ENCODE data around the gene XXYLT1. TPM values are rescaled to one million over a fixed set of nuclear protein-coding genes. Genes with fewer than 3 reads are reported as not detected.

Gene XXYLT1
- total RNA-seq, 4 donors from 2014 or later: 9.6 to 17.7 (median 13.2) TPM

GRCh38 chr3:195060217-195060481, 210.8 kb downstream of the XXYLT1 start:
- WGBS, 2 donors: 80% methylated on average over 1 to 3 of the region's 3 CpGs
- Histone ChIP-seq H3K9me3 (no peaks in the 10 kb centered on the region), H3K4me3 (no peak overlapping the region), H3K36me3 (no peaks in the 10 kb centered on the region), H3K27ac (no peak overlapping the region), H3K27me3 (no peaks in the 10 kb centered on the region), H3K4me1 (no peaks in the 10 kb centered on the region)
- no peak for TF ChIP-seq CTCF (IDR thresholded peaks at IDR 0.05)
- no peak for TF ChIP-seq EP300 (IDR thresholded peaks at IDR 0.05)
- no peak for TF ChIP-seq POLR2A (IDR thresholded peaks at IDR 0.05)
- no peak for DNase-seq (ENCODE audit: low spot score in 2 of 2)

GRCh38 chr3:195059471-195060216, 211.3 kb downstream of the XXYLT1 start:
- WGBS, 2 donors: 77 to 78% methylated on average over 21 to 22 of the region's 22 CpGs
- no peak overlapping the region for H3K4me3 ChIP-seq
- TF ChIP-seq POLR2A (IDR thresholded peaks at IDR 0.05): no peak
- no peak for TF ChIP-seq CTCF (IDR thresholded peaks at IDR 0.05)
- TF ChIP-seq EP300 (IDR thresholded peaks at IDR 0.05): no peak
- no peaks in the 10 kb centered on the region for H3K36me3 ChIP-seq
- no peak for DNase-seq (ENCODE audit: low spot score in 2 of 2)
- H3K27ac ChIP-seq: no peak overlapping the region
- no peaks in the 10 kb centered on the region for H3K27me3 ChIP-seq
- no peaks in the 10 kb centered on the region for H3K4me1 ChIP-seq
- H3K9me3 ChIP-seq: no peaks in the 10 kb centered on the region

- Histone ChIP-seq H3K4me3 (no peak overlapping the region), H3K36me3 (no peaks in the 10 kb centered on the region), H3K27me3 (no peaks in the 10 kb centered on the region), H3K4me1 (no peaks in the 10 kb centered on the region), H3K9me3 (peaks cover 0 to 1% (median 0%) of the 10 kb centered on the region in 4 donors), H3K27ac (no peak overlapping the region)
- DNase-seq (ENCODE audit: low spot score in 2 of 2): no peak
- 46 to 79% methylated on average over 13 of the region's 13 CpGs for WGBS, 2 donors
- TF ChIP-seq EP300 (IDR thresholded peaks at IDR 0.05) (no peak), CTCF (IDR thresholded peaks at IDR 0.05) (no peak), POLR2A (IDR thresholded peaks at IDR 0.05) (no peak)
Measured at GRCh38 chr3:195059006-195059350, 212.0 kb downstream of the XXYLT1 start.

GRCh38 chr3:195058336-195059005, 212.5 kb downstream of the XXYLT1 start:
- H3K27ac ChIP-seq: no peak overlapping the region
- no peaks in the 10 kb centered on the region for H3K4me1 ChIP-seq
- TF ChIP-seq EP300 (IDR thresholded peaks at IDR 0.05) (no peak), CTCF (IDR thresholded peaks at IDR 0.05) (no peak), POLR2A (IDR thresholded peaks at IDR 0.05) (no peak)
- peaks cover 0 to 4% (median 0%) of the 10 kb centered on the region in 4 donors for H3K9me3 ChIP-seq
- 73 to 86% methylated on average over 15 of the region's 15 CpGs for WGBS, 2 donors
- H3K27me3 ChIP-seq: no peaks in the 10 kb centered on the region
- DNase-seq (ENCODE audit: low spot score in 2 of 2): no peak
- H3K36me3 ChIP-seq: no peaks in the 10 kb centered on the region
- H3K4me3 ChIP-seq: no peak overlapping the region

- WGBS, 2 donors: 94 to 96% methylated on average over 7 of the region's 7 CpGs
- Histone ChIP-seq H3K36me3 (no peaks in the 10 kb centered on the region), H3K4me3 (no peak overlapping the region), H3K9me3 (peaks cover 0 to 4% (median 0%) of the 10 kb centered on the region in 4 donors), H3K27me3 (no peaks in the 10 kb centered on the region), H3K27ac (no peak overlapping the region), H3K4me1 (no peaks in the 10 kb centered on the region)
- TF ChIP-seq EP300 (IDR thresholded peaks at IDR 0.05) (no peak), POLR2A (IDR thresholded peaks at IDR 0.05) (no peak), CTCF (IDR thresholded peaks at IDR 0.05) (no peak)
- DNase-seq (ENCODE audit: low spot score in 2 of 2): no peak
Measured at GRCh38 chr3:195057716-195058115, 213.2 kb downstream of the XXYLT1 start.

Measured in tibial nerve (tissue), 4 donors.